Caco-2 (cell line): ENCODE measurements around the gene DDR2. TPM values are rescaled to one million over a fixed set of nuclear protein-coding genes. Genes with fewer than 3 reads are reported as not detected.

Experiments used
- BruUV-seq: library from RNA; stranded (reverse); fragments of 400-500 nt; replicated peaks from 2 replicates; lab custom pipeline; 2021; lab: Mats Ljungman, UMichigan
- CTCF ChIA-PET: fragments of 300-600 bp; sonication (Branson Sonifier 250); formaldehyde crosslinking; loops from one replicate; lab custom pipeline; 2022; ENCODE audit warnings: antibody characterized with exemption; lab: Charles Lee
- POLR2A ChIA-PET: fragments of 300-600 bp; sonication (Branson Sonifier 250); formaldehyde crosslinking; loops from one replicate; lab custom pipeline; 2022; ENCODE audit warnings: antibody characterized with exemption; lab: Charles Lee
- DNase-seq, 2 experiments: peaks; one replicate each; pipeline versions ENCODE4 v3.0.0 to v3.0.0-alpha.2; 2020 to 2022
- H3K27me3 ChIP-seq: replicated peaks from 2 replicates; pipeline ENCODE4 v1.6.0; 2011; ENCODE audit warnings: low read length; ENCODE audit not compliant: control insufficient read depth, insufficient read depth
- H3K36me3 ChIP-seq: 2 replicates; pipeline ENCODE4 v1.5.1; 2011; ENCODE audit warnings: low read length; ENCODE audit not compliant: control insufficient read depth, insufficient read depth
- H3K4me1 ChIP-seq: fragments of 250-450 bp; sonication (Bioruptor Pico); 2 replicates; pipeline ENCODE4 v1.5.1; 2020; ENCODE audit warnings: mild to moderate bottlenecking
- H3K4me3 ChIP-seq: 2 replicates; pipeline ENCODE4 v1.5.1; 2011; ENCODE audit warnings: low read depth, mild to moderate bottlenecking, control low read depth, low read length
- H3K9me3 ChIP-seq: fragments of 250-450 bp; sonication (Bioruptor Pico); 2 replicates; pipeline ENCODE4 v1.5.1; 2020; ENCODE audit warnings: mild to moderate bottlenecking, moderate library complexity
- H3K27ac Mint-ChIP-seq: one replicate; pipeline ENCODE4 v1.8.0; 2022; ENCODE audit warnings: mixed read lengths; ENCODE audit not compliant: unreplicated experiment
- H3K27me3 Mint-ChIP-seq: one replicate; pipeline ENCODE4 v1.8.0; 2022; ENCODE audit warnings: mixed read lengths; ENCODE audit not compliant: insufficient read depth, unreplicated experiment
- H3K36me3 Mint-ChIP-seq: one replicate; pipeline ENCODE4 v1.8.0; 2022; ENCODE audit warnings: mild to moderate bottlenecking, mixed read lengths; ENCODE audit not compliant: insufficient read depth, unreplicated experiment
- H3K4me1 Mint-ChIP-seq: one replicate; pipeline ENCODE4 v1.8.0; 2022; ENCODE audit warnings: low read depth, mixed read lengths; ENCODE audit not compliant: unreplicated experiment
- H3K4me3 Mint-ChIP-seq: one replicate; pipeline ENCODE4 v1.8.0; 2022; ENCODE audit warnings: mild to moderate bottlenecking, moderate library complexity, mixed read lengths; ENCODE audit not compliant: unreplicated experiment
- H3K9me3 Mint-ChIP-seq: one replicate; pipeline ENCODE4 v1.8.0; 2022; ENCODE audit warnings: mixed read lengths; ENCODE audit not compliant: unreplicated experiment
- intact Hi-C: fragments of 100-400 bp; cut with micrococcal nuclease; formaldehyde crosslinking; loops from one replicate; pipeline ENCODE4 v1.10.0; 2022; ENCODE audit not compliant: unreplicated experiment
- total RNA-seq: library from RNA; stranded (reverse); gene quantifications from 2 replicates; pipeline ENCODE4 v1.2.3, GENCODE V29; 2022
- TF ChIP-seq, protein P1 (sequence below), 2 experiments: fragments of 200-600 bp in 1 of 2; IDR thresholded peaks; 1 replicate in 1 of 2; 2 replicates in 1 of 2; pipeline versions ENCODE4 v1.5.1 to v1.8.0; 2011 to 2022; ENCODE audit warnings: antibody characterized with exemption in 1 of 2, control low read depth in 1 of 2, inconsistent platforms in 1 of 2, low read depth in 1 of 2, low read length in 1 of 2, mild to moderate bottlenecking in 1 of 2, moderate library complexity in 1 of 2; ENCODE audit not compliant: insufficient read depth in 1 of 2, severe bottlenecking in 1 of 2, unreplicated experiment in 1 of 2

DDR2 gene
- total RNA-seq, 1 experiment from 2014 or later: 0.73 TPM

DNA sequence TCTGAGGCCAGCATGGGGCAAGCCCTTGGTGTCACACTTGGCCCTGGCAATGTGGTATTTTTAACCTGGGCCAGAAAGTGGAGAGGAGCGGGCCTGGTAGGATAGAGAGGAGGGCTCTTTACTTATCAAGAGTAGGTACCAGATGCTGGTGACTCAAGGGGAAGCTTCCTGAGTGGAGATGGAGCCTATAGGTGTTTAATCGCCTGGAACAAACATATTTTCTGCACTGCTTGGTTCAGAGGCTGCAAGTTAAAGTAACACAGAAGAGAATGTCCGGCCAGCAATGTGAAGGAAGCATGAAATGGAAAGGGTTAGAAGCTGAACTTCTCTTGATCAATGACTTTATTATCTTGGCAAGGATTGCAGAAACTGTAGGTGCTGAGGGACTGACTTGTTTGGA lies 74.3 kb downstream of the DDR2 start:
- no peak overlapping the region for H3K4me3 Mint-ChIP-seq
- BruUV-seq: no TSS peak
- intact Hi-C loops: no loop called here

DNA sequence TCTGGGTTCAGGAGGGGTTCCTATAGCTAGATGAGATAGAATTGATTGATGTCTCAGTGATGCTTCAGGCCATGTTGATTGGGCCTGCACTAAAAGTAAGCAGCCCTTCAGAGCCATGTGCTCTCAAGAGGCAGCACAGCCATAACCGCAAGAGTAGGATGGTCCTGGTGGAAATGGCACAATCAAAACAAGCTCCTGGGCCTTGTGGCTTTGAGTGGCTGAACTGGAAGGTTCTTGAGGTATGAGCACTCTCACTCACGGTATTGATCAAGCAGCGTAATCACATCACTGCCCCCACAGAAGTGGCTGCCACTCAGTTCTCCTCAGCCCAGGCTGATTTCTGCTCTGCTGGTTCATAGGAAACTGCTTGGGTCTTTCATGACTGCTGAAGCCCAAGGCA lies 76.0 kb downstream of the DDR2 start:
- no peaks in the 10 kb centered on the region for H3K9me3 ChIP-seq
- H3K4me1 ChIP-seq: no peaks in the 10 kb centered on the region
- no peaks in the 10 kb centered on the region for H3K36me3 Mint-ChIP-seq
- no peaks in the 10 kb centered on the region for H3K27me3 ChIP-seq
- ChIA-PET CTCF (no interaction called here), POLR2A (no interaction called here)
- H3K36me3 ChIP-seq: no peaks in the 10 kb centered on the region
- BruUV-seq: no TSS peak
- DNase-seq: no peak
- no peak overlapping the region for H3K4me3 ChIP-seq
- no peaks in the 10 kb centered on the region for H3K27me3 Mint-ChIP-seq
- no peak overlapping the region for H3K27ac Mint-ChIP-seq
- no peaks in the 10 kb centered on the region for H3K9me3 Mint-ChIP-seq
- TF ChIP-seq, protein P1, sequence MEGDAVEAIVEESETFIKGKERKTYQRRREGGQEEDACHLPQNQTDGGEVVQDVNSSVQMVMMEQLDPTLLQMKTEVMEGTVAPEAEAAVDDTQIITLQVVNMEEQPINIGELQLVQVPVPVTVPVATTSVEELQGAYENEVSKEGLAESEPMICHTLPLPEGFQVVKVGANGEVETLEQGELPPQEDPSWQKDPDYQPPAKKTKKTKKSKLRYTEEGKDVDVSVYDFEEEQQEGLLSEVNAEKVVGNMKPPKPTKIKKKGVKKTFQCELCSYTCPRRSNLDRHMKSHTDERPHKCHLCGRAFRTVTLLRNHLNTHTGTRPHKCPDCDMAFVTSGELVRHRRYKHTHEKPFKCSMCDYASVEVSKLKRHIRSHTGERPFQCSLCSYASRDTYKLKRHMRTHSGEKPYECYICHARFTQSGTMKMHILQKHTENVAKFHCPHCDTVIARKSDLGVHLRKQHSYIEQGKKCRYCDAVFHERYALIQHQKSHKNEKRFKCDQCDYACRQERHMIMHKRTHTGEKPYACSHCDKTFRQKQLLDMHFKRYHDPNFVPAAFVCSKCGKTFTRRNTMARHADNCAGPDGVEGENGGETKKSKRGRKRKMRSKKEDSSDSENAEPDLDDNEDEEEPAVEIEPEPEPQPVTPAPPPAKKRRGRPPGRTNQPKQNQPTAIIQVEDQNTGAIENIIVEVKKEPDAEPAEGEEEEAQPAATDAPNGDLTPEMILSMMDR (IDR thresholded peaks at IDR 0.05; ENCODE audit: insufficient read depth in 1 of 2, low read depth in 1 of 2, low read length in 1 of 2, severe bottlenecking in 1 of 2, unreplicated experiment in 1 of 2): no peak
- H3K4me1 Mint-ChIP-seq: no peaks in the 10 kb centered on the region
- H3K4me3 Mint-ChIP-seq: no peak overlapping the region
- intact Hi-C loops: no loop called here

More for the DNA sequence above, 74.3 kb downstream of the DDR2 start:
- Mint-ChIP-seq H3K9me3 (no peaks in the 10 kb centered on the region), H3K36me3 (no peaks in the 10 kb centered on the region), H3K27ac (no peak overlapping the region), H3K27me3 (no peaks in the 10 kb centered on the region), H3K4me1 (no peaks in the 10 kb centered on the region)
- no peaks in the 10 kb centered on the region for H3K9me3 ChIP-seq
- H3K4me3 ChIP-seq: no peak overlapping the region
- ChIA-PET POLR2A (no interaction called here), CTCF (no interaction called here)
- H3K36me3 ChIP-seq: no peaks in the 10 kb centered on the region
- H3K4me1 ChIP-seq: no peaks in the 10 kb centered on the region
- no peaks in the 10 kb centered on the region for H3K27me3 ChIP-seq
- DNase-seq: no peak
- TF ChIP-seq, protein P1 (IDR thresholded peaks at IDR 0.05; ENCODE audit: insufficient read depth in 1 of 2, low read depth in 1 of 2, low read length in 1 of 2, severe bottlenecking in 1 of 2, unreplicated experiment in 1 of 2): no peak

DNA sequence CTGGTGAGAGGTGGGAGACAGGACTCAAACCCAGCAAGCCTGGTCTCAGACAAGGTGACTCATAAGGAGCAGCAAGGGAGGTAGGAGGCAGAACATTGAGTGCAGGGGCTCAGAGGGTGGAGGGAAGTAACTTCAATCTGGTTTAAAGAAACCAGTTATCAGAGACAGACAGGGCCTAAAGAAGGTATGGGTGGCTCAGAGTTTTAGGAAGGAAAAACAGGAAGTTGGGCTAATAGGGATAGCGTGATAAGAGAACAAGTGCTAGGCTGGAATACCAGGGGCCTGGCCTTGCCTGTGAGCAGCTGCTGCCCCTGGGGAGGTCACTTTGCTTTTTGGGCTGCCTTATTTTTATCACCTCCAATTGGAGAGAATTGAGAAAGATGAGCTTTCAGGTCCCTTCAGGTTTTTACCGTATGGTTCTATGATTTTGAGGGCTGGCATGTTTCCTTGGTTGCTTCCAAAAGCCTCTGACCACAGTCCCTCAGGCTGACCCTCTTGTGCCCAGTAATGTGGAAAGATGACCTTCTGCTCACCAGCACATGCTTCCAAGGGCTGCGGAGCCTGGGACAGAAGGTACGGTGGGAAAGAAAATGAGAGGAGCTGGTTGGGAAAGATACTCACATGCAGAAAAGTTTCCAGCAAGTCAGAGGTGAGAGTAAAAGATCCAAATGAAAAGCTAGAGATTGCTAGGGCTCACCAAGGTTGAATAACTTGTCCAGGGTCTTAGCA lies 77.0 kb downstream of the DDR2 start:
- Histone ChIP-seq H3K4me1 (no peaks in the 10 kb centered on the region), H3K27me3 (no peaks in the 10 kb centered on the region), H3K4me3 (no peak overlapping the region), H3K9me3 (no peaks in the 10 kb centered on the region), H3K36me3 (no peaks in the 10 kb centered on the region)
- POLR2A ChIA-PET: no interaction called here
- no TSS peak for BruUV-seq
- no peak overlapping the region for H3K4me3 Mint-ChIP-seq
- no peaks in the 10 kb centered on the region for H3K4me1 Mint-ChIP-seq
- intact Hi-C loops: no loop called here
- no peak overlapping the region for H3K27ac Mint-ChIP-seq
- no peak for DNase-seq
- H3K9me3 Mint-ChIP-seq: no peaks in the 10 kb centered on the region
- no peaks in the 10 kb centered on the region for H3K27me3 Mint-ChIP-seq
- TF ChIP-seq, protein P1 (IDR thresholded peaks at IDR 0.05; ENCODE audit: insufficient read depth in 1 of 2, low read depth in 1 of 2, low read length in 1 of 2, severe bottlenecking in 1 of 2, unreplicated experiment in 1 of 2): no peak
- H3K36me3 Mint-ChIP-seq: no peaks in the 10 kb centered on the region
- CTCF ChIA-PET: no interaction called here
